DND-41 (cell line): ENCODE data around the gene PDIA5.

Experiments
- ATAC-seq: fragments of 200-7000 bp; cut with Tn5 transposase; 3 replicates; pipeline ENCODE4 v1.9.1; 2021; ENCODE audit warnings: low read depth; ENCODE audit not compliant: insufficient read depth
- DNase-seq: peaks from one replicate; pipeline ENCODE4 v3.0.0-alpha.2; 2020
- H2AFZ ChIP-seq: 2 replicates; pipeline ENCODE4 v1.6.0; 2012; ENCODE audit warnings: low read depth, low read length
- H3K27ac ChIP-seq: 2 replicates; pipeline ENCODE4 v1.5.1; 2012; ENCODE audit warnings: low read length, inconsistent platforms
- H3K27me3 ChIP-seq: fragments of 200-600 bp; sonication (generic); 2 replicates; pipeline ENCODE4 v1.6.0; 2012; ENCODE audit warnings: low read length, mild to moderate bottlenecking, inconsistent platforms; ENCODE audit not compliant: insufficient read depth, poor library complexity
- H3K36me3 ChIP-seq: 2 replicates; pipeline ENCODE4 v1.5.1; 2012; ENCODE audit warnings: low read length, inconsistent platforms; ENCODE audit not compliant: insufficient read depth
- H3K4me1 ChIP-seq: 2 replicates; pipeline ENCODE4 v1.5.1; 2012; ENCODE audit warnings: mild to moderate bottlenecking, low read length; ENCODE audit not compliant: insufficient read depth
- H3K4me2 ChIP-seq: 2 replicates; pipeline ENCODE4 v1.6.0; 2012; ENCODE audit warnings: mild to moderate bottlenecking, moderate library complexity, low read length, inconsistent platforms; ENCODE audit not compliant: insufficient read depth
- H3K4me3 ChIP-seq, 2 experiments: fragments of 200-600 bp in 1 of 2; shearing (Covaris generic) in 1 of 2; 2 replicates each; pipeline ENCODE4 v1.5.1; 2012 to 2016; ENCODE audit warnings: inconsistent platforms in 2 of 2, low read length in 2 of 2, mild to moderate bottlenecking in 2 of 2, low read depth in 1 of 2, moderate library complexity in 1 of 2
- H3K79me2 ChIP-seq: 2 replicates; pipeline ENCODE4 v1.6.0; 2012; ENCODE audit warnings: low read length, inconsistent platforms; ENCODE audit not compliant: insufficient read depth
- H3K9ac ChIP-seq: 2 replicates; pipeline ENCODE4 v1.6.0; 2012; ENCODE audit warnings: low read depth, mild to moderate bottlenecking, inconsistent platforms, low read length, moderate library complexity
- H3K9me3 ChIP-seq: 2 replicates; pipeline ENCODE4 v1.5.1; 2012; ENCODE audit warnings: low read length, moderate library complexity, mild to moderate bottlenecking, inconsistent platforms; ENCODE audit not compliant: insufficient read depth, severe bottlenecking
- H4K20me1 ChIP-seq: 2 replicates; pipeline ENCODE4 v1.6.0; 2012; ENCODE audit warnings: low read length; ENCODE audit not compliant: insufficient read depth
- EZH2 ChIP-seq: IDR thresholded peaks from 3 replicates; pipeline ENCODE4 v1.6.1; 2012; ENCODE audit warnings: borderline replicate concordance, low read depth, mild to moderate bottlenecking, moderate library complexity, low read length, inconsistent platforms; ENCODE audit not compliant: severe bottlenecking
- TF ChIP-seq, protein P1 (sequence below): IDR thresholded peaks from 2 replicates; pipeline ENCODE4 v1.5.1; 2012; ENCODE audit warnings: borderline replicate concordance, low read length, moderate library complexity, mild to moderate bottlenecking; ENCODE audit not compliant: poor library complexity, severe bottlenecking; ENCODE audit errors: extremely low read depth

PDIA5 gene

DNA sequence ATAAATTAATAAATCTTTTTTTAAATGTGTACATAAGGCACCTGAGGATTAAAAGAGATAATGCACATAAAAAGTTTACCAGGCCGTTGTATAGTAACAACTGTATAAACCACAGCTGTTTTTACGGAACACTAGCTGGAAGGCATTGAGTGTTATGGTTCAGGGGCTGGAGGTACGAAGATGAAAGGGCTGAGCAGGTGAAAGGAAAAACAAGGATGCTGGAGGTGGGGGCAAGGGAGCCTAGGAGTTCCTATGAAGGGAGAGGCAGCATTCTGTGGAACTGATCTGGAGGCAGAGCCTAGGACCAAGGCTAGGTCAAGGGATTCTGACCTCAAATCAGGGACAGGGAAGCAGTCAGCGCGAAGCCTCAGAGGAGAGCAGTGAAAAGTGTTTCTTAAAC lies 47.2 kb upstream of the PDIA5 start:
- Histone ChIP-seq H3K4me1 (no peaks in the 10 kb centered on the region), H3K27ac (no peak overlapping the region), H3K27me3 (peaks cover 34% of the 10 kb centered on the region), H3K9ac (no peak overlapping the region), H3K9me3 (no peaks in the 10 kb centered on the region), H3K79me2 (no peaks in the 10 kb centered on the region), H4K20me1 (no peaks in the 10 kb centered on the region), H3K4me2 (no peak overlapping the region), H3K36me3 (no peaks in the 10 kb centered on the region), H3K4me3 (no peak overlapping the region), H2AFZ (no peak overlapping the region)
- ATAC-seq (no peak), DNase-seq (no peak)
- TF ChIP-seq EZH2: no peak
- TF ChIP-seq, protein P1, sequence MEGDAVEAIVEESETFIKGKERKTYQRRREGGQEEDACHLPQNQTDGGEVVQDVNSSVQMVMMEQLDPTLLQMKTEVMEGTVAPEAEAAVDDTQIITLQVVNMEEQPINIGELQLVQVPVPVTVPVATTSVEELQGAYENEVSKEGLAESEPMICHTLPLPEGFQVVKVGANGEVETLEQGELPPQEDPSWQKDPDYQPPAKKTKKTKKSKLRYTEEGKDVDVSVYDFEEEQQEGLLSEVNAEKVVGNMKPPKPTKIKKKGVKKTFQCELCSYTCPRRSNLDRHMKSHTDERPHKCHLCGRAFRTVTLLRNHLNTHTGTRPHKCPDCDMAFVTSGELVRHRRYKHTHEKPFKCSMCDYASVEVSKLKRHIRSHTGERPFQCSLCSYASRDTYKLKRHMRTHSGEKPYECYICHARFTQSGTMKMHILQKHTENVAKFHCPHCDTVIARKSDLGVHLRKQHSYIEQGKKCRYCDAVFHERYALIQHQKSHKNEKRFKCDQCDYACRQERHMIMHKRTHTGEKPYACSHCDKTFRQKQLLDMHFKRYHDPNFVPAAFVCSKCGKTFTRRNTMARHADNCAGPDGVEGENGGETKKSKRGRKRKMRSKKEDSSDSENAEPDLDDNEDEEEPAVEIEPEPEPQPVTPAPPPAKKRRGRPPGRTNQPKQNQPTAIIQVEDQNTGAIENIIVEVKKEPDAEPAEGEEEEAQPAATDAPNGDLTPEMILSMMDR: no peak

DNA sequence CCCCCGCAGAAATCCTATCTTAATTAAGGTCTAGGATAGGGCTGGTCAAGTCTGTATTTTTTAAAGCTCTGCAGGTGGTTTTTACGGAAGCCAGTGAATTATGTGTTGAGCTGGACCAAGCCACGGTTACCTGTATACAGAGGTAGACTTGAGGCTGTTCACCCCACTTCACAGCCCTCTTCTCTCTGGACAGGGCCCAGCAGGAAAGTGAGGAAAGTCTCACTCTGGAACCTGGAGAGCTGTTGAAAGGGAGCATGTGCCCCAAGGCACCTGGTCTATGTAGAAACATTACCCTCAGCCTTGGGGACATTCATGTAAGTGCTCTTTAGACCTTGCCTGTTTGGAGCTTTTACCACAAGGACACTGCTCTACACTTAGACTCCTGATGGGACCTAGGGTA lies 46.1 kb upstream of the PDIA5 start:
- Histone ChIP-seq H3K79me2 (no peaks in the 10 kb centered on the region), H3K9me3 (no peaks in the 10 kb centered on the region), H3K4me3 (no peak overlapping the region), H3K36me3 (no peaks in the 10 kb centered on the region), H3K27ac (no peak overlapping the region), H4K20me1 (no peaks in the 10 kb centered on the region), H3K4me2 (no peak overlapping the region), H3K27me3 (peaks cover 41% of the 10 kb centered on the region), H3K4me1 (no peaks in the 10 kb centered on the region), H3K9ac (no peak overlapping the region), H2AFZ (no peak overlapping the region)
- DNase-seq (no peak), ATAC-seq (no peak)
- no peak for TF ChIP-seq EZH2
- TF ChIP-seq, protein P1: no peak

DNA sequence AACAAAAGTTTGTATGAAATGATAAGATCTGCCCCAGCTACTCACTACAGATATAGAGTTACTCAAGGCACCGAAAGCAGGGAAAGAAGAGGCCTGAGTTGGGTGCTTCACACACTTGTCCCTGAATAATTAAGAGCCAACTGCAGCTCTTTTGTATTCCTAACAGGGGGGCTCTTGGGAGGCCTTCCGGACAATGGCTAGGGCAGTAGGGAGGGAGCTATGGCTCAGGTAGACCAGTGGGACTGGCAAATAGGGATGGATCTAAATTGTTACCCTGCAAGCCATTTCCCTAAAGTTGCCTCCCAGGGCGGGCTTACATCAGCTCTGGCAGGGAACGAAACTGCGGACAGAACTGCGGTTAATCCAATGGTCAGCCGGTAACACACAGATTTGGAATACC lies 45.4 kb upstream of the PDIA5 start:
- H3K79me2 ChIP-seq: no peaks in the 10 kb centered on the region
- no peak overlapping the region for H3K4me3 ChIP-seq
- H3K9me3 ChIP-seq: no peaks in the 10 kb centered on the region
- no peaks in the 10 kb centered on the region for H3K36me3 ChIP-seq
- no peak overlapping the region for H3K27ac ChIP-seq
- no peak overlapping the region for H3K4me2 ChIP-seq
- no peak overlapping the region for H3K9ac ChIP-seq
- H3K27me3 ChIP-seq: peaks cover 45% of the 10 kb centered on the region
- DNase-seq (no peak), ATAC-seq (no peak)
- no peak for TF ChIP-seq EZH2
- TF ChIP-seq, protein P1: no peak
- no peaks in the 10 kb centered on the region for H4K20me1 ChIP-seq
- no peaks in the 10 kb centered on the region for H3K4me1 ChIP-seq
- no peak overlapping the region for H2AFZ ChIP-seq

DNA sequence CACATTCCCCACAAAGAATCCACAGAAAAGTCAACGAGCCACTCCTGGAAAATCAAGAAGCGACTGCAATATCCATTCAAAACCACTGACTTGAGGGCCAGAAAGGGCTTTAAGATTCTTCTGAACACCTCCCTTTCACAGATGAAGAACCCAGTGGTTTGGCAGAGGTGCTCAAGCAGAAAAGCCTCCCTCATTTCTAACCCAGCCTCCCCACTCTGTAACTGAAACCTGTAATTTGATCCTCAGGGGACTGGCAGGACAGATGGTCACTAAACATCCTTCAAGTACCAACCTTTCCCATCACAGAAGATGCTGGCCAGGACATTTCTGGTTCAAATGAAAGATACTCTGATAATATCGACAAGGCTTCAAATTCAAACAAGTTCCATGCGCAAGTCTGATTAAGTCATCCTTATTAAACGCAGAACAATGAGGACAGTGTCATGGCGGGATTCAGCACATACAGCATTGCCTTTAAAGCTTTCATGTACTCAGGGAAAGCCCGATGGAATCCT lies 44.8 kb upstream of the PDIA5 start:
- no peak overlapping the region for H2AFZ ChIP-seq
- H3K27ac ChIP-seq: no peak overlapping the region
- H3K36me3 ChIP-seq: no peaks in the 10 kb centered on the region
- DNase-seq (no peak), ATAC-seq (no peak)
- TF ChIP-seq, protein P1: no peak
- TF ChIP-seq EZH2: no peak
- no peaks in the 10 kb centered on the region for H3K4me1 ChIP-seq
- no peaks in the 10 kb centered on the region for H3K9me3 ChIP-seq
- H3K9ac ChIP-seq: no peak overlapping the region
- H3K79me2 ChIP-seq: no peaks in the 10 kb centered on the region
- H3K27me3 ChIP-seq: peaks cover 52% of the 10 kb centered on the region
- H3K4me2 ChIP-seq: no peak overlapping the region
- H4K20me1 ChIP-seq: no peaks in the 10 kb centered on the region
- no peak overlapping the region for H3K4me3 ChIP-seq
